ENCODE measurements around the gene CCDC85B. TPM values are rescaled to one million over a fixed set of nuclear protein-coding genes. Genes with fewer than 3 reads are reported as not detected.

CCDC85B gene
- total RNA-seq, 4 donors from 2014 or later, result 63.5 to 99.5 (median 84.6) TPM

GRCh38 chr11:65919141-65919572, 28.7 kb downstream of the CCDC85B start, which contains the start of gene DRAP1:
Gene DRAP1 (plus strand): TSS chr11:65919426. CDS start chr11:65919502, 76 bp downstream.
- no peaks in the 10 kb centered on the region for H3K27me3 ChIP-seq
- peaks cover 49 to 64% (median 58%) of the 10 kb centered on the region in 4 donors for H3K4me1 ChIP-seq
- H3K9me3 ChIP-seq, result no peaks in the 10 kb centered on the region
- peak within 1 kb of the TSS; percentile 68 to 99 (median 88) for H3K4me3 ChIP-seq
- intact Hi-C loops (cut with DNase I), result no loop called here
- peak within 1 kb of the TSS; percentile 91 to 99 (median 96) for H3K27ac ChIP-seq (replicated peaks in 1 of 4)
- H3K36me3 ChIP-seq, result peaks cover 7 to 36% (median 28%) of the 10 kb centered on the region in 4 donors
- TF ChIP-seq CTCF (IDR thresholded peaks at IDR 0.05) (peak in 1 of 3 experiments; percentile 36), EP300 (IDR thresholded peaks at IDR 0.05) (no peak), POLR2A (IDR thresholded peaks at IDR 0.05; ENCODE audit: low read depth) (peak; percentile 60), POLR2AphosphoS5 (IDR thresholded peaks at IDR 0.05) (peak; percentile 82 to 89)
- DNase-seq (ENCODE audit: extremely low spot score), result peak; percentile 99
- WGBS, result no CpG with 5 or more reads among the region's 59 CpGs

- peak overlapping the region; percentile 91 to 99 (median 96) for H3K27ac ChIP-seq (replicated peaks in 1 of 4)
- no peaks in the 10 kb centered on the region for H3K9me3 ChIP-seq
- H3K4me3 ChIP-seq, result peak overlapping the region; percentile 68 to 99 (median 88)
- 2% methylated on average over 11 of the region's 60 CpGs for WGBS
- DNase-seq (ENCODE audit: extremely low spot score), result no peak
- no peaks in the 10 kb centered on the region for H3K27me3 ChIP-seq
- TF ChIP-seq EP300 (IDR thresholded peaks at IDR 0.05) (no peak), POLR2A (IDR thresholded peaks at IDR 0.05; ENCODE audit: low read depth) (no peak), CTCF (IDR thresholded peaks at IDR 0.05) (no peak), POLR2AphosphoS5 (IDR thresholded peaks at IDR 0.05) (no peak)
- H3K36me3 ChIP-seq, result peaks cover 7 to 39% (median 28%) of the 10 kb centered on the region in 4 donors
- H3K4me1 ChIP-seq, result peaks cover 46 to 57% (median 54%) of the 10 kb centered on the region in 4 donors
- intact Hi-C loops (cut with DNase I), result loop anchor here (5.0 to 10.0 kb wide), 2 partner anchors 38 to 65 kb away; no protein-coding TSS in a partner anchor
Measured at GRCh38 chr11:65919573-65920371, 29.3 kb downstream of the CCDC85B start.

GRCh38 chr11:65920372-65920802, 29.9 kb downstream of the CCDC85B start:
- TF ChIP-seq POLR2A (IDR thresholded peaks at IDR 0.05; ENCODE audit: low read depth) (no peak), POLR2AphosphoS5 (IDR thresholded peaks at IDR 0.05) (no peak), EP300 (IDR thresholded peaks at IDR 0.05) (no peak), CTCF (IDR thresholded peaks at IDR 0.05) (no peak)
- peak overlapping the region; percentile 68 to 99 (median 88) for H3K4me3 ChIP-seq
- H3K9me3 ChIP-seq, result no peaks in the 10 kb centered on the region
- peaks cover 7 to 39% (median 28%) of the 10 kb centered on the region in 4 donors for H3K36me3 ChIP-seq
- WGBS, result 63% methylated on average over 14 of the region's 15 CpGs
- H3K27me3 ChIP-seq, result no peaks in the 10 kb centered on the region
- H3K4me1 ChIP-seq, result peaks cover 40 to 51% (median 48%) of the 10 kb centered on the region in 4 donors
- intact Hi-C loops (cut with DNase I), result loop anchor here (5.0 to 10.0 kb wide), 2 partner anchors 37 to 64 kb away; no protein-coding TSS in a partner anchor
- DNase-seq (ENCODE audit: extremely low spot score), result no peak
- peak overlapping the region; percentile 91 to 99 (median 96) for H3K27ac ChIP-seq (replicated peaks in 1 of 4)

- WGBS, result 98% methylated on average over 5 of the region's 12 CpGs
- Histone ChIP-seq H3K27me3 (no peaks in the 10 kb centered on the region), H3K4me3 (peak overlapping the region in 3 of 4 donors; percentile 68 to 93 (median 82)), H3K4me1 (peaks cover 33 to 44% (median 41%) of the 10 kb centered on the region in 4 donors), H3K9me3 (no peaks in the 10 kb centered on the region), H3K27ac (replicated peaks in 1 of 4) (peak overlapping the region in 1 of 4 donors; percentile 97), H3K36me3 (peaks cover 7 to 39% (median 28%) of the 10 kb centered on the region in 4 donors)
- TF ChIP-seq CTCF (IDR thresholded peaks at IDR 0.05), result no peak
- TF ChIP-seq POLR2AphosphoS5 (IDR thresholded peaks at IDR 0.05), result no peak
- intact Hi-C loops (cut with DNase I), result loop anchor here (5.0 to 10.0 kb wide), 2 partner anchors 36 to 64 kb away; no protein-coding TSS in a partner anchor
- DNase-seq (ENCODE audit: extremely low spot score), result no peak
Measured at GRCh38 chr11:65921033-65921555, 30.6 kb downstream of the CCDC85B start.

All from esophagus muscularis mucosa (tissue), 4 donors.